NCI-H2196 treated with DMSO at 0.1 percent for 48 hours (cell line): ENCODE measurements around the gene GNAI2.

ENCODE experiments used
- DNase-seq: peaks from one replicate; lab custom pipeline; 2025; ENCODE audit not compliant: unreplicated experiment; lab: John Stamatoyannopoulos, UW

GNAI2 gene

GRCh38 chr3:50295553-50296431 lies 59.8 kb downstream of the GNAI2 start:
- no peak for DNase-seq

- DNase-seq = no peak
These were observed 60.8 kb downstream of the GNAI2 start for GRCh38 chr3:50296721-50297383.

- no peak for DNase-seq
These were observed 61.4 kb downstream of the GNAI2 start for GRCh38 chr3:50297384-50297775.

- DNase-seq = no peak
These were observed 62.1 kb downstream of the GNAI2 start for GRCh38 chr3:50297896-50298725.

- peak; percentile 80 for DNase-seq
These were observed 63.0 kb downstream of the GNAI2 start, which contains the start of the genes HYAL3 and NAA80 for GRCh38 chr3:50298836-50299637. Gene HYAL3 (minus strand): TSS chr3:50299405. CDS start chr3:50295602, 3,803 bp downstream. Gene NAA80 (minus strand): TSS chr3:50299405. CDS start chr3:50297463, 1,942 bp downstream.

DNA sequence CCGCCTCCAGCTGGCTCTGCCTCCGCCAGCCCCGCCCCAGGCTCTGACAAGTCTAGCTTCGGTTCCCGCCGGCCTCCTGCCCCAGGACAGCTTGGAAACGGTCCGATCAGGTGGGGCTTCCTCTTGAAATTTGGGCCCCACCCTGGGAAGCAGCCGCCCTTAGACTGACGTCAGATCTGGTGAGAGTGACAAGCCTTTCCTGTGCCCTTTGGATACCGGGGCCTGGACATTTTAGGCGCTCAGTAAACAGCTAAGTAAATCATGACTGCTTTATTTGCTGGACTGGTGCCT lies 63.6 kb downstream of the GNAI2 start:
- DNase-seq = no peak

GRCh38 chr3:50299929-50300680 lies 64.1 kb downstream of the GNAI2 start:
- DNase-seq = no peak

DNA sequence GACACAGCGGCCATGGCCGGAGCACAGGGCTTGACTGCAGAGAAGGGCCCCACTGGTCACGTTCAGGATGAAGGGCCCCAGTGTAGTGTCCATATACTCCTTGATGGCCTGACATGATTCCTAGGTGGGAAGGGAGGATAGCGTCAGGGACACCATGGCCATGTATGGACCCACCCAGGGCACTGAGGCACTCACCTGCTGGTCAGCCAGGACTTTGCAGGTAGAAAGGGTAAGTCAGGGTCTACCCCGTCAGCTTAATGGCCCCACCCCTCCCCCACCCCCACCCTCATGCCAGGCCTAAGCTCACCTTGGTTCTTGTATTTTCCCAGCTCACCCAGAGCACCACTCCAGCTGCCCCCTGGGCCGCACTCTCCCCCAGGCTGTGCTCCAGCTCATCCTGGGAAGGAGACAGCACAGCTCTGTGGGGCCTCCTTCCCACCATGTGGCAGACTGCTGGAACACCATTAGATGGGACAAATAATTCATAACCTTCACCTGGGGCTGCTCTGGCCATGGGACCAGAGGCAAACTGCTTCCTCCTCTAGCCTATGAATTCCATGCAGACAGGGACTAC lies 64.8 kb downstream of the GNAI2 start:
- no peak for DNase-seq

DNA sequence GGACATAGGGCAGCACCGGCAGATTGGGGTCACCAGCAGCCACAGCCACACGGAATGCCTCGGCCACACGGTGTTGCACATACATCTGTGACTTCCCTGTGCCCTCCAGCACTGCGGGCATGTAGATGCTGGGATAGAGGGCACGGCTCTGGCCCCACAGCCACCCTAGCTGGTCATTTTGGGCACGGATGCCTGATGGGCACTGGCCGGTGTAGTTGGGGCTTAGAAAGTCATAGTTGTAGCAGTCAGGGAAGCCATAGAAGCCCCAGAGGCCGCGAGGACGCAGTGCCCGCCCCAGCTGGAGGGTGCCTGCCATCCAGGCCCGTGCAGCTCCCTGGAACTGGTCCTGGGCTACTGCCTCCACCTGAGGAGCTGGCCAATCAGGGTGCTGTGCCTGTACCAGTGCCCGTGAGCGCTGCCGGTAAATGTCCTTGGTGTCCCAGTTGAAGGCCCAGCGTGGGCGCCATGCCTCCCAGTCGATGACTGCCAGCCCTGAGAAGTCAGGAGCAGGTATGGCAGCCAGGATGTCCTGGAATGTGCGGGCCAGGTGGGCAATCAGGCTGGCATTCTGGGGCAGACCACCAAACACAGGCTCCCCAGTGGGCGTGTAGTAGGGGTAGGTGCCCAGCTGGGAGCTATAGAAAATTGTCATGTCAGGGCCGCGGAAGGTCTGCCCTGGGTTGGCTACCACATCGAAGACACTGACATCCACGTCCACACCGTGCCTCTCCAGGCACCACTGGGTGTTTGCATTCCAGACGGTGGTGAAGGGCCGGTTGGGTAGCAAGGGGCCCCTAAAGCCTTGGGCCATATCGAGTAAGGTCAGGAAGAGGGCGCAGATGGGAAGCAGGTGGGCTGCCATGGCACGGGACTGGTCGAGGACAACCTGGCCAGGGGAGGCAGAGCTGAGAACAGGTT lies 66.3 kb downstream of the GNAI2 start:
- DNase-seq = no peak

DNA sequence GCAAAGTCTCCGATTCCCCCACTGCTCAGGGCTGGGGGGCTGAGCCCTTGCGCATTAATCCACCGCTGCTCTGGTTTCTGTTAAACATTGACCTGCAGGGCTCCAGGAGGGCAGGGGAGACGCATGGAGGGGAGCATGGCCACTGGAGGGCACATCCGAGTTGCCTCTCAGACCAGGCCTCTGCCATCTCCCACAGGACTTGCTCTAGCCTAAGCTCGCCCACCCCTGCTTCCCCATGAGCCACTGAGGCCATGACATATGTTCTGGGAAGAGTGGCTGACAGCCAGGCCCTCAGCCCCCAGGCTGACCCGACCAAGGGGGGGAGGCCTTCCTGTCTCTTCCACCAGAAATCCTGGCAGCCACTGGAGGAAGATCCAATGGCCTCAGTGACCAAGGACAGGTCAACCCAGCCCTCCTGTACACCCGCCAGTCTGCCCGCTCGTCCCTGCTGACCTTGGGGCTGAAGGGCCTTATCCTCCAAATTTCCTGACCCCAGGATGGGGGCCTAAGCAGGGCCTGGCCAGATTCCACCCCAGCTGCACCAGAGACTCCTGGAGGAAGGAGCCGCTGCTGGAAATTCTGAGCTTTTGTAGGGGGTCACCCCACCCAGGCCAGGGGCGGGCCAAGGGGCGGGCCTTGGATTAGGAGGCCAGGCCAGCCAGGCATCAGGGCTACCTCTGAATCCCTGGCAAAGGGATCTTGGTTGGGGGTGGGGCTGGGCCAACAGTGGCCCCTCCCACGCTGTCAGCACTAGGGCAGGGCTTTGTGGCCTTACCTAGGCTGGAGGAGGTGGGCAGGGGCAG lies 67.2 kb downstream of the GNAI2 start, which contains the start of gene HYAL1:
Gene HYAL1 (minus strand): TSS at position 562 of the 803 bp plus-strand sequence. CDS start 618 bp downstream, outside the sequence.
- no peak for DNase-seq

GRCh38 chr3:50304601-50305000 lies 68.6 kb downstream of the GNAI2 start:
- no peak for DNase-seq
